Uterus (tissue), 2 donors: Measurements from ENCODE around the gene PLSCR1.

Experiments
- POLR2A ChIP-seq, 2 donors: fragments of 450-650 bp; IDR thresholded peaks; one replicate each; pipeline ENCODE4 v1.6.1; 2016; ENCODE audit warnings: antibody characterized with exemption in 2 of 2, mild to moderate bottlenecking in 1 of 2, moderate library complexity in 1 of 2
- TF ChIP-seq, protein P1 (sequence below), 4 experiments: fragments of 200-600 bp in 2 of 4; fragments of 450-650 bp in 2 of 4; sonication (generic) in 2 of 4; IDR thresholded peaks; one replicate each; pipeline ENCODE4 v1.5.1; 2016 to 2019; ENCODE audit warnings: antibody characterized with exemption in 4 of 4, mild to moderate bottlenecking in 2 of 4, moderate library complexity in 1 of 4

DNA sequence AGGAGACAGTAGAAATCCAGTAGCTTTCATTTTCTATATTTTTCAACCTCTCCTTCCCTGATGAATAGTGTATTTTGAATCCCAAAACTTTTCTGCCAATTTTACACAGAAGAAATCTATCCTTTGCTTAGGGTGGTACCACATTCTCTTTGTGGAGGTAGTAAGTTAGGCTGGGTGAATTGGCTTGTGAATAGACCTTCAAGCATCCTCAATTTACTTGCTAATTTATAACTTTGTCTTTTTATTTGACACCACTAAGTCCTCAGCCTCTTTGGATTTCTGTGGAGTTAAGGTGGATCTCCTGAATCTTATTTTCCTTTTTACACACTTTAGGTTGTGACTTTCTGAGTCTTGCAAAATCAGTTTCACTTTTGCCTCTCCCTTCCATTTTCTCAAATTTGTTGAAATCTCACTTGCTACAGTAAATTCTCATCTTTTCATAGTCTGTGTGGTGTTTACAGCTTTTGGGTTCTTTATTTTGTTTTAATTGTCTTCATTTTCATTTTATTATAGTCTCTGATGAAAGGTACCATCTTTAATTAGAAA lies 5.7 kb upstream of the PLSCR1 start:
- TF ChIP-seq, protein P1, sequence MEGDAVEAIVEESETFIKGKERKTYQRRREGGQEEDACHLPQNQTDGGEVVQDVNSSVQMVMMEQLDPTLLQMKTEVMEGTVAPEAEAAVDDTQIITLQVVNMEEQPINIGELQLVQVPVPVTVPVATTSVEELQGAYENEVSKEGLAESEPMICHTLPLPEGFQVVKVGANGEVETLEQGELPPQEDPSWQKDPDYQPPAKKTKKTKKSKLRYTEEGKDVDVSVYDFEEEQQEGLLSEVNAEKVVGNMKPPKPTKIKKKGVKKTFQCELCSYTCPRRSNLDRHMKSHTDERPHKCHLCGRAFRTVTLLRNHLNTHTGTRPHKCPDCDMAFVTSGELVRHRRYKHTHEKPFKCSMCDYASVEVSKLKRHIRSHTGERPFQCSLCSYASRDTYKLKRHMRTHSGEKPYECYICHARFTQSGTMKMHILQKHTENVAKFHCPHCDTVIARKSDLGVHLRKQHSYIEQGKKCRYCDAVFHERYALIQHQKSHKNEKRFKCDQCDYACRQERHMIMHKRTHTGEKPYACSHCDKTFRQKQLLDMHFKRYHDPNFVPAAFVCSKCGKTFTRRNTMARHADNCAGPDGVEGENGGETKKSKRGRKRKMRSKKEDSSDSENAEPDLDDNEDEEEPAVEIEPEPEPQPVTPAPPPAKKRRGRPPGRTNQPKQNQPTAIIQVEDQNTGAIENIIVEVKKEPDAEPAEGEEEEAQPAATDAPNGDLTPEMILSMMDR (IDR thresholded peaks at IDR 0.05) = no peak
- TF ChIP-seq POLR2A (IDR thresholded peaks at IDR 0.05) = no peak
